Measurements from ENCODE around the gene NAV2. TPM values are rescaled to one million over a fixed set of nuclear protein-coding genes. Genes with fewer than 3 reads are reported as not detected.

NAV2 gene
- total and polyA plus RNA-seq, 2 experiments from 2014 or later, result 26.0 to 45.0 TPM

- no peak overlapping the region for H3K27ac ChIP-seq (ENCODE audit: low read depth)
- peaks cover 7% of the 10 kb centered on the region for H4K20me1 ChIP-seq (replicated peaks; ENCODE audit: insufficient read depth)
- H3K4me3 ChIP-seq, result no peak overlapping the region
- H3K4me1 Mint-ChIP-seq, result peaks cover 26% of the 10 kb centered on the region
- no peaks in the 10 kb centered on the region; the same call in 1 of the 2 replicates for H3K79me2 ChIP-seq (replicated peaks; ENCODE audit: insufficient read depth)
- peaks cover 4% of the 10 kb centered on the region for H3K4me1 ChIP-seq (ENCODE audit: insufficient read depth)
- H3K27me3 ChIP-seq (ENCODE audit: insufficient read depth), result no peaks in the 10 kb centered on the region
- H3K27me3 Mint-ChIP-seq (ENCODE audit: insufficient read depth, low read depth, poor library complexity), result peaks cover 4% of the 10 kb centered on the region
- no peaks in the 10 kb centered on the region for H3K9me3 Mint-ChIP-seq
- H2AFZ ChIP-seq, result no peak overlapping the region
- H3K4me2 ChIP-seq, result no peak overlapping the region
- H3K27ac Mint-ChIP-seq, result peak overlapping the region; percentile 41; the same call in 1 of the 2 replicates
- H3K36me3 ChIP-seq (ENCODE audit: insufficient read depth), result no peaks in the 10 kb centered on the region; the same call in 1 of the 2 replicates
- H3K9me2 ChIP-seq (ENCODE audit: insufficient read depth), result no peaks in the 10 kb centered on the region
- H3K36me3 Mint-ChIP-seq (ENCODE audit: low read depth), result 0 out of 3 replicates have a peak, but pooled peaks cover 3% of the 10 kb centered on the region
- H3F3A ChIP-seq (replicated peaks; ENCODE audit: low read depth), result no peaks in the 10 kb centered on the region
- DNase-seq (ENCODE audit: low spot score), result no peak
- no peak overlapping the region for H3K4me3 Mint-ChIP-seq
- ATAC-seq, result no peak
- TF ChIP-seq, protein P1, sequence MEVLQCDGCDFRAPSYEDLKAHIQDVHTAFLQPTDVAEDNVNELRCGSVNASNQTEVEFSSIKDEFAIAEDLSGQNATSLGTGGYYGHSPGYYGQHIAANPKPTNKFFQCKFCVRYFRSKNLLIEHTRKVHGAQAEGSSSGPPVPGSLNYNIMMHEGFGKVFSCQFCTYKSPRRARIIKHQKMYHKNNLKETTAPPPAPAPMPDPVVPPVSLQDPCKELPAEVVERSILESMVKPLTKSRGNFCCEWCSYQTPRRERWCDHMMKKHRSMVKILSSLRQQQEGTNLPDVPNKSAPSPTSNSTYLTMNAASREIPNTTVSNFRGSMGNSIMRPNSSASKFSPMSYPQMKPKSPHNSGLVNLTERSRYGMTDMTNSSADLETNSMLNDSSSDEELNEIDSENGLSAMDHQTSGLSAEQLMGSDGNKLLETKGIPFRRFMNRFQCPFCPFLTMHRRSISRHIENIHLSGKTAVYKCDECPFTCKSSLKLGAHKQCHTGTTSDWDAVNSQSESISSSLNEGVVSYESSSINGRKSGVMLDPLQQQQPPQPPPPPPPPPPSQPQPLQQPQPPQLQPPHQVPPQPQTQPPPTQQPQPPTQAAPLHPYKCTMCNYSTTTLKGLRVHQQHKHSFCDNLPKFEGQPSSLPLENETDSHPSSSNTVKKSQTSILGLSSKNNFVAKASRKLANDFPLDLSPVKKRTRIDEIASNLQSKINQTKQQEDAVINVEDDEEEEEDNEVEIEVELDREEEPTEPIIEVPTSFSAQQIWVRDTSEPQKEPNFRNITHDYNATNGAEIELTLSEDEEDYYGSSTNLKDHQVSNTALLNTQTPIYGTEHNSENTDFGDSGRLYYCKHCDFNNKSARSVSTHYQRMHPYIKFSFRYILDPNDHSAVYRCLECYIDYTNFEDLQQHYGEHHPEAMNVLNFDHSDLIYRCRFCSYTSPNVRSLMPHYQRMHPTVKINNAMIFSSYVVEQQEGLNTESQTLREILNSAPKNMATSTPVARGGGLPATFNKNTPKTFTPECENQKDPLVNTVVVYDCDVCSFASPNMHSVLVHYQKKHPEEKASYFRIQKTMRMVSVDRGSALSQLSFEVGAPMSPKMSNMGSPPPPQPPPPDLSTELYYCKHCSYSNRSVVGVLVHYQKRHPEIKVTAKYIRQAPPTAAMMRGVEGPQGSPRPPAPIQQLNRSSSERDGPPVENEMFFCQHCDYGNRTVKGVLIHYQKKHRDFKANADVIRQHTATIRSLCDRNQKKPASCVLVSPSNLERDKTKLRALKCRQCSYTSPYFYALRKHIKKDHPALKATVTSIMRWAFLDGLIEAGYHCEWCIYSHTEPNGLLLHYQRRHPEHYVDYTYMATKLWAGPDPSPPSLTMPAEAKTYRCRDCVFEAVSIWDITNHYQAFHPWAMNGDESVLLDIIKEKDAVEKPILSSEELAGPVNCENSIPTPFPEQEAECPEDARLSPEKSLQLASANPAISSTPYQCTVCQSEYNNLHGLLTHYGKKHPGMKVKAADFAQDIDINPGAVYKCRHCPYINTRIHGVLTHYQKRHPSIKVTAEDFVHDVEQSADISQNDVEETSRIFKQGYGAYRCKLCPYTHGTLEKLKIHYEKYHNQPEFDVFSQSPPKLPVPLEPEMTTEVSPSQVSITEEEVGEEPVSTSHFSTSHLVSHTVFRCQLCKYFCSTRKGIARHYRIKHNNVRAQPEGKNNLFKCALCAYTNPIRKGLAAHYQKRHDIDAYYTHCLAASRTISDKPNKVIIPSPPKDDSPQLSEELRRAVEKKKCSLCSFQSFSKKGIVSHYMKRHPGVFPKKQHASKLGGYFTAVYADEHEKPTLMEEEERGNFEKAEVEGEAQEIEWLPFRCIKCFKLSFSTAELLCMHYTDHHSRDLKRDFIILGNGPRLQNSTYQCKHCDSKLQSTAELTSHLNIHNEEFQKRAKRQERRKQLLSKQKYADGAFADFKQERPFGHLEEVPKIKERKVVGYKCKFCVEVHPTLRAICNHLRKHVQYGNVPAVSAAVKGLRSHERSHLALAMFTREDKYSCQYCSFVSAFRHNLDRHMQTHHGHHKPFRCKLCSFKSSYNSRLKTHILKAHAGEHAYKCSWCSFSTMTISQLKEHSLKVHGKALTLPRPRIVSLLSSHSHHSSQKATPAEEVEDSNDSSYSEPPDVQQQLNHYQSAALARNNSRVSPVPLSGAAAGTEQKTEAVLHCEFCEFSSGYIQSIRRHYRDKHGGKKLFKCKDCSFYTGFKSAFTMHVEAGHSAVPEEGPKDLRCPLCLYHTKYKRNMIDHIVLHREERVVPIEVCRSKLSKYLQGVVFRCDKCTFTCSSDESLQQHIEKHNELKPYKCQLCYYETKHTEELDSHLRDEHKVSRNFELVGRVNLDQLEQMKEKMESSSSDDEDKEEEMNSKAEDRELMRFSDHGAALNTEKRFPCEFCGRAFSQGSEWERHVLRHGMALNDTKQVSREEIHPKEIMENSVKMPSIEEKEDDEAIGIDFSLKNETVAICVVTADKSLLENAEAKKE (CRISPR knock-in tag; IDR thresholded peaks at IDR 0.05), result no peak
- TF ChIP-seq, protein P2, sequence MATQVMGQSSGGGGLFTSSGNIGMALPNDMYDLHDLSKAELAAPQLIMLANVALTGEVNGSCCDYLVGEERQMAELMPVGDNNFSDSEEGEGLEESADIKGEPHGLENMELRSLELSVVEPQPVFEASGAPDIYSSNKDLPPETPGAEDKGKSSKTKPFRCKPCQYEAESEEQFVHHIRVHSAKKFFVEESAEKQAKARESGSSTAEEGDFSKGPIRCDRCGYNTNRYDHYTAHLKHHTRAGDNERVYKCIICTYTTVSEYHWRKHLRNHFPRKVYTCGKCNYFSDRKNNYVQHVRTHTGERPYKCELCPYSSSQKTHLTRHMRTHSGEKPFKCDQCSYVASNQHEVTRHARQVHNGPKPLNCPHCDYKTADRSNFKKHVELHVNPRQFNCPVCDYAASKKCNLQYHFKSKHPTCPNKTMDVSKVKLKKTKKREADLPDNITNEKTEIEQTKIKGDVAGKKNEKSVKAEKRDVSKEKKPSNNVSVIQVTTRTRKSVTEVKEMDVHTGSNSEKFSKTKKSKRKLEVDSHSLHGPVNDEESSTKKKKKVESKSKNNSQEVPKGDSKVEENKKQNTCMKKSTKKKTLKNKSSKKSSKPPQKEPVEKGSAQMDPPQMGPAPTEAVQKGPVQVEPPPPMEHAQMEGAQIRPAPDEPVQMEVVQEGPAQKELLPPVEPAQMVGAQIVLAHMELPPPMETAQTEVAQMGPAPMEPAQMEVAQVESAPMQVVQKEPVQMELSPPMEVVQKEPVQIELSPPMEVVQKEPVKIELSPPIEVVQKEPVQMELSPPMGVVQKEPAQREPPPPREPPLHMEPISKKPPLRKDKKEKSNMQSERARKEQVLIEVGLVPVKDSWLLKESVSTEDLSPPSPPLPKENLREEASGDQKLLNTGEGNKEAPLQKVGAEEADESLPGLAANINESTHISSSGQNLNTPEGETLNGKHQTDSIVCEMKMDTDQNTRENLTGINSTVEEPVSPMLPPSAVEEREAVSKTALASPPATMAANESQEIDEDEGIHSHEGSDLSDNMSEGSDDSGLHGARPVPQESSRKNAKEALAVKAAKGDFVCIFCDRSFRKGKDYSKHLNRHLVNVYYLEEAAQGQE (IDR thresholded peaks at IDR 0.05; ENCODE audit: unreplicated experiment), result no peak
- TF ChIP-seq EZH2 (IDR thresholded peaks at IDR 0.05; ENCODE audit: low read depth, unreplicated experiment) (no peak), ZNF114 (CRISPR knock-in tag; IDR thresholded peaks at IDR 0.05) (no peak), POLR2AphosphoS5 (IDR thresholded peaks at IDR 0.05; ENCODE audit: low read depth) (no peak), JUNB (IDR thresholded peaks at IDR 0.05; ENCODE audit: unreplicated experiment) (no peak)
- TF ChIP-seq, protein P3, sequence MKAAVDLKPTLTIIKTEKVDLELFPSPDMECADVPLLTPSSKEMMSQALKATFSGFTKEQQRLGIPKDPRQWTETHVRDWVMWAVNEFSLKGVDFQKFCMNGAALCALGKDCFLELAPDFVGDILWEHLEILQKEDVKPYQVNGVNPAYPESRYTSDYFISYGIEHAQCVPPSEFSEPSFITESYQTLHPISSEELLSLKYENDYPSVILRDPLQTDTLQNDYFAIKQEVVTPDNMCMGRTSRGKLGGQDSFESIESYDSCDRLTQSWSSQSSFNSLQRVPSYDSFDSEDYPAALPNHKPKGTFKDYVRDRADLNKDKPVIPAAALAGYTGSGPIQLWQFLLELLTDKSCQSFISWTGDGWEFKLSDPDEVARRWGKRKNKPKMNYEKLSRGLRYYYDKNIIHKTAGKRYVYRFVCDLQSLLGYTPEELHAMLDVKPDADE (IDR thresholded peaks at IDR 0.05), result no peak
Measured at GRCh38 chr11:19978668-19979518, 266.3 kb downstream of the NAV2 start.

All from GM23338 (cell line).